ENCODE data around the gene SEC22B.
"Not testable (repeated sequence)": the region's sequence is repeated elsewhere in the genome, so short reads cannot be mapped to it uniquely, and the experiment has no call there.

Gene SEC22B

DNA sequence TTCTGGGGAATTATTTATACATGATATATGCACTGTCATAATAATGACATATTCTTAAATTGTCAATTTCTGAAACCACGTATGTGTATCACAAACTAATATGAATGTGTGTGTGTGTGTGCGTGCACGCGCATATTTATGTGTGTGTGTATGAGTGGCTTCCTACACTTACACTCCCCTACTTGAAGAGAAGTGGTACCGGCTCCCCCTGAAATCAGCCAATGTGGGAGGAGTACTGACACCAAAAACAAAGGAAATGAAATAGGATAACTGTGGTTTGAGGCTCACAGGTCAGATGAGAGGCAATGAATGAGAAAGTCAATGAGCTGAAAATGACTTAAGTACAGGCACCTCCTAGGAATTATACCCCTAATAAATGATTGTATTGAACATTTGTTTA, 64.1 kb downstream of the SEC22B start:
- DNase-seq = not testable (repeated sequence)

DNA sequence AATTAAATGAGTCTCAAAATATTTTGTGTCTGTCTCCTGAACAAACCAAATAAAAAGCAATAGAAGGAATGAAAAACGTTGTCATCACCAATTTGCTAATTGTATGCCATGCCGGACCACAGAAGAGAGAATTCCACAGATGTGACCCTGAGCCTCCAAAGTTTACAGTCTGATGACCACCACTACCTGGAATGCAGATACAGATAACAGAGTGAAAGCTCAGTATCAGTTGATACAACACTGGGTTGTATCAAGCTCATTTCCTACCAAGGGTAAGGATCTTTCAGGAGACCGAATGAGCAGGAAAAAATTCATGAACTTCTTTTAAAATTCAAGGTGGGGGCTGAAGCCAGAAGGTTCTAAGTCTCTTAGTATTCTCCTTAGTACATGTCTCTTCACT, 64.5 kb downstream of the SEC22B start:
- not testable (repeated sequence) for DNase-seq

DNA sequence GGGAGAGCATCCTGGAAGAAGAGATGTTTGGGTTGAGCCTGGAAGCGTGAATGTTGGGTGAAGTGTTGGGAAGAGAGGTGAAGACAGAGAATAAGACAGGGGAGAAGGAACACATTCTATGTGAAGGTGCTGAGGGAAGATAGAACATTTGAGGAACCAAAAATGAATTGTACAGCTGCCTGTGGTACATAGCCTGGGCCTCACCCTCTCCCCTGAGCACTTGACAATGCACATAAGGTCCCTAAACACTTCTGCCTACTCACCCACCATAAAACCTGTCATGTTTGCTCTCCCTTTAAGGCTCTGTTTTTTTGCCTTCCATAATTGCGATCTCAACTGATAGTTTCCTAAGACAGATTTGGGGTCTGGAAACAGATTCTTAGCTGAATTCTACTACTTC, 65.3 kb downstream of the SEC22B start:
- DNase-seq = not testable (repeated sequence)

DNA sequence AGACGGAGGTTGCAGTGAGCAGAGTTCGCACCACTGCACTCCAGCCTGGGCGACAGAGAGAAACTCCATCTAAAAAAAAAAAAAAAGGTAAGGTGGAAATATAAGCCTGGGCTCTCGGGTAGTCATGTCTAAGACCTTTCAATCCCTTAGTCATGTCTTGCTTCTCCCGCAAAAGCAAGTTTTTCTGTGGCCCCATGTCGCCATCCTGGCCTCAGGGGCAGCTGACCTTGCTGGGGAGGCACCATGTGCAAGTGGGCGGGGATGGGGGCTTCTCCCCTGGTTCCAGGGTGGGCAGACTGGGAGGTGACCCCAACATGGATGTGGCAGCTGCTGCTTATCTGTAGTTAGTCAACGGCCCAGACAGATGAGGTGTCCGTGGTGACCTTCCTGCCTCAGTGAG, 66.7 kb downstream of the SEC22B start:
- not testable (repeated sequence) for DNase-seq

DNA sequence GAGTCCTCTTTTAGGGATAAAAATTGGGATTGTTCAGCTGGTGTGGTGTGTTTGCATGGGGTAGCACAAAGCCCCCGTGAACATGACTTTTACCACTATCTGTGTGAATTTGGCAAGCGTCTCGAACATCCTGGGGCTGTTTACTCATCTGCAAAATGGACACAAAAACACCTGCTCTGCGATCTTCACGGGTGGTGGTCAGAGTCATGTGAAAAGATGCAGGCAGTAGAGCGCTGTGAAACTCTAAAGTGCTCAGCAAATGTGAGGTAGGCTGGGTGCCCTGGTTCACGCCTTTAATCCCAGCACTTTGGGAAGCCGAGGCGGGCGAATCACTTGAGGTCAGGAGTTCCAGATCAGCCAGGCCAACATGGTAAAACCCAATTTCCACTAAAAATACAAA, 67.1 kb downstream of the SEC22B start:
- DNase-seq = not testable (repeated sequence)

DNA sequence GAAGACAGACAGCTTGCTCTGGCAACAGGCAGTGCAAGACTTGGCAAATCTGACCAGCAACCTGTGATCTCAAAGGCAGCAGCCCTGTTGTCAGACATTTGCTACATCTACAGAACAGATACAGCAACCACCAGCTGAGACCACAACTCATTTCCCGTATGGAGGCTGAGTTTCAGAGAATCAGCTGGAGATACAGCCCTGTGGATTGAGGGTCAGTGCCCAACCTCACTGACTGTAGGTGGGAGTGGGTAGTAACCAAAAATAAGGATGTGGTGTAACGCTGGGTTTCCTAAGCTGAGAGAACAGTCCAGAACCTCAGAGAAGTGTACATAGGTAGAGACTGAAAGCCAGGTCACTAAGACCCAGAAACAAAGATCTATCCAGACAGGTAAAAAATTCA, 71.0 kb downstream of the SEC22B start:
- not testable (repeated sequence) for DNase-seq

DNA sequence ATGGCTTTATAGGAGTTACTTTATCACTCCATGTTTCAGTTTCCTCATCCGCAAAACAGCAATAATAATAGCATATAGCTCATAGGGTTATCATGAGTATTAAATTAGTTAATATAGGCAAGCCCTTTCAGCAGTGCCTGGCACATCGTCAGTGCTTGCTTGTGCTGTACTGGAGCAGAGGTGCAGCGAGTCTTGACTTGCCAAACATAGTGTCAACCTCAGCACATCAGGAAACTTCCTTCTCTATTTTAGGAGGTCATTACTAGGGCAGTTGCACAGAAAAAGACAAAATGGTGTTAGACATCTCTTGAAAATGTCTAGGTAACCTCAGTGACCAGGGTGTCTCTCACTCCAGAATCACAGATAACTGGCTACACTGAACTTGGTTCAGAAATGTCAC, 72.6 kb downstream of the SEC22B start:
- not testable (repeated sequence) for DNase-seq

DNA sequence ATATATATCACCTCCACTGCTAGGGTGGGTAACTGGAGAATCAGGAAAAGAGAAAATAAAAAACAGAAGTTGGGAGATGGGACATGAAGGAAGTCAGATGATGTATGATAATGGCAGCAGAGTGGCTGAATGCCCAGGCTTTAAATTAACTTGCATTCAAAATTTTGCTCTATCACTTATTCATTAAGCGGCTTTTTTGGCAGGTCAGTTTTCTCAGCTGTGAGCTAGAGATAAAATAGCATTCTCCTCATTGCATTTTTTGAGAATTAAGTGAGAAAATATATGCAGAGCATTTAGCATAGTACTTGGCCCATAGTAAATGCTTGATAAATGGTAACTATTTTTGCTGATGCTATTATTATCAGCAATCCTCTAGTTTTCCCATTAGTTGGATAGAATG, 74.7 kb downstream of the SEC22B start:
- DNase-seq = not testable (repeated sequence)

All from NCI-H2029 treated with DMSO at 0.1 percent for 48 hours (cell line).